Measurements from ENCODE around the gene SULT1C3.
"Not testable (repeated sequence)": the region's sequence is repeated elsewhere in the genome, so short reads cannot be mapped to it uniquely, and the experiment has no call there.

Gene SULT1C3

GRCh38 chr2:108253106-108253505 is 13.3 kb downstream of the SULT1C3 start:
- DNase-seq, result no peak

- peak; percentile 11 for DNase-seq
These were observed 18.1 kb downstream of the SULT1C3 start for GRCh38 chr2:108257757-108258331.

GRCh38 chr2:108260773-108261172 is 21.0 kb downstream of the SULT1C3 start:
- DNase-seq, result no peak

- DNase-seq, result no peak
These were observed 22.3 kb downstream of the SULT1C3 start for GRCh38 chr2:108262036-108262435.

GRCh38 chr2:108263401-108263800 is 23.6 kb downstream of the SULT1C3 start:
- no peak for DNase-seq

- DNase-seq, result no peak
These were observed 26.4 kb downstream of the SULT1C3 start for GRCh38 chr2:108266218-108266617.

- DNase-seq, result no peak
These were observed 27.3 kb downstream of the SULT1C3 start for GRCh38 chr2:108267101-108267500.

- DNase-seq, result peak; percentile 14
These were observed 28.2 kb downstream of the SULT1C3 start for GRCh38 chr2:108268001-108268400.

- DNase-seq, result no peak
These were observed 30.6 kb downstream of the SULT1C3 start for GRCh38 chr2:108270346-108270745.

GRCh38 chr2:108270768-108271506 is 31.2 kb downstream of the SULT1C3 start:
- DNase-seq, result peak; percentile 5

- peak; percentile 66 for DNase-seq
These were observed 32.0 kb downstream of the SULT1C3 start for GRCh38 chr2:108271691-108272253.

GRCh38 chr2:108278631-108279030 is 38.9 kb downstream of the SULT1C3 start:
- DNase-seq, result no peak

GRCh38 chr2:108279468-108279867 is 39.7 kb downstream of the SULT1C3 start:
- no peak for DNase-seq

GRCh38 chr2:108280466-108280865 is 40.7 kb downstream of the SULT1C3 start:
- no peak for DNase-seq

- DNase-seq, result not testable (repeated sequence)
These were observed 44.8 kb downstream of the SULT1C3 start for GRCh38 chr2:108284566-108284965.

- no peak for DNase-seq
These were observed 45.8 kb downstream of the SULT1C3 start for GRCh38 chr2:108285616-108286015.

- DNase-seq, result no peak
These were observed 47.4 kb downstream of the SULT1C3 start for GRCh38 chr2:108287169-108287568.

GRCh38 chr2:108288534-108289106 is 48.9 kb downstream of the SULT1C3 start, which contains the start of gene SULT1C2:
Gene SULT1C2 (plus strand): TSS chr2:108288895. CDS start chr2:108293668, 4,773 bp downstream.
- no peak for DNase-seq

- no peak for DNase-seq
These were observed 54.1 kb downstream of the SULT1C3 start for GRCh38 chr2:108293850-108294249.

GRCh38 chr2:108297436-108298141 is 57.8 kb downstream of the SULT1C3 start:
- peak; percentile 75 for DNase-seq

GRCh38 chr2:108301558-108301957 is 61.8 kb downstream of the SULT1C3 start:
- DNase-seq, result no peak

- DNase-seq, result no peak
These were observed 65.2 kb downstream of the SULT1C3 start for GRCh38 chr2:108304975-108305374.

GRCh38 chr2:108305901-108306300 is 66.1 kb downstream of the SULT1C3 start:
- DNase-seq, result no peak
